ENCODE results near the gene CCDC184.
A peak's percentile ranks its signal among the peaks of the same experiment; 100 is the strongest.
"Not testable (repeated sequence)": the region's sequence is repeated elsewhere in the genome, so short reads cannot be mapped to it uniquely, and the experiment has no call there.

Gene CCDC184

DNA sequence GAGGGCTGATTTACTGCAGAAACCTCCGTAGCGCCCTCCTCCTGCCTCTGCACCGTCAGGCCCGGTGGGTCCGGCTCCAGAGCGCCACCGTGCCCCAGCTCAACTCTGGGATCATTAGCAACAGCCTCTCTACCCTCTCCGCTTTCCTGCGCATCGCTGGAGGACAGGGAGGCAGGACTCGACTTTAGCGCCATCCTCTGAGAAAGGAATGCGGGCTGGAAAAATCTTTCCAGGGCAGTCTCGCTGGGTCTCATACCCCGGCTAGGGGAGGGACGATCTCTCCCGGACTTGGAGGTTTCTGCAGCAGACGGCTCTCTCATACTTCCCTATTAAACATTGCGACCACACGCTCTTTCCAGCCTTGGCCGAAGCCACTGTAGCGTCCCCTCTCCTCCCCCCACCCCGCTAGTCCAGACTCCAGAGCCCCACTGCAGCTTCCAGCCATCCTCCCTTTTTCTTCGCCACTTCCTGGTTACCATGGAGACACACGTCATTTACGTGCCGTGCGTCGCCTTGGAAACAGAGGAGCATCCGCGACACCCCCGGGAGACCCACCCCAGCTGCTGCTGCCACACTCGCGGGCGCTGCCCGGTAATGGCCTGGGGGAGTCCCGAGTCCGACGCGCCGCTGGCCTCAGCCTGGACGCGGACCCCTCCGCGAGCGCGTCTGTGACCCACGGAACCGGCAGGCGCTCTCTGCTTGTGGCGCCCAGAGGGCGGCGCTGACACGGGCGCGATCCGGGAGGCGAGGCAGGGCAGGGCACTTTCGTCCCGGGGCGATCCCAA, at the start of gene CCDC184:
Gene CCDC184, plus strand, starts transcription at position 554 of the 785 bp plus-strand sequence. CDS start 479 bp downstream, outside the sequence.
- peak; percentile 39 to 58 (median 44) for DNase-seq (ENCODE audit: low read depth in 3 of 3)

GRCh38 chr12:48135027-48135426, 48.4 kb upstream of the CCDC184 start:
- no peak for DNase-seq (ENCODE audit: low read depth in 3 of 3)

- DNase-seq (ENCODE audit: low read depth in 3 of 3), result no peak
Observed at GRCh38 chr12:48142818-48143674, 40.4 kb upstream of the CCDC184 start.

DNA sequence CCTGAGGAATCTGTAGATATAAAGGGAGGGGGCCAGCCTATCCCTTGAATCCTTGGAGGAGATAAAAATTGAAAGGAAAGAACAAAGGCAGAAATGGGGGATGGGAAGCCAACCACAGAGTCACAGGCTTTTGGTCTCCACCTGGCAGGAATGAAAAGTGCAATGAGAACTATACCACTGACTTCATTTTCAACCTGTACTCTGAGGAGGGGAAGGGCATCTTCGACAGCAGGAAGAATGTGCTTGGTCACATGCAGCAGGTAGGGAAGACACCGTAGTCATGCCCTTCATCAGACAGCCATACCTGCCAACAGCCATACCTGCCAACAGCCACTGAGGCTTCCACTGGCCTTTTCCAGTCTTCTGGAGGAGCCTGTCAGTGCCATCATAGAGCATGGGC, 39.5 kb upstream of the CCDC184 start:
- DNase-seq (ENCODE audit: low read depth in 3 of 3), result no peak

DNA sequence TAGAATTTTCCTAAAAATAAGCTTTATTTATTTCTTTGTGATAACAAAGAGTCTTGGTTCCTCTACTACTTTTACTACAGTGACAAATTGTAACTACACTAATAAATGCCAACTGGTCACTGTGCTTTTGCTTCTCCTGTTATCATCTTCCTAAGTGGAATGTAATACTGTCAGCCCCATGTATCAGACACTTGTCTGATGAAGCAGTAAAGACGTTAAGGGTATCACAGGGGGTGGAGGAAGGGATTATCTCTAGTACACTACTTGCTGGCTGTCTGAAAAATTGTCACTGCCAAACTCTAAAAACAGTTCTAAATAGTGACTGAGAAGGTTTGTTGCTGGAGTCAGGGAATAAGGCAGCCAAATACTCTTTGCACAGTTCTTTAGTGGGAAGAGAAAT, 37.5 kb upstream of the CCDC184 start:
- no peak for DNase-seq (ENCODE audit: low read depth in 3 of 3)

DNA sequence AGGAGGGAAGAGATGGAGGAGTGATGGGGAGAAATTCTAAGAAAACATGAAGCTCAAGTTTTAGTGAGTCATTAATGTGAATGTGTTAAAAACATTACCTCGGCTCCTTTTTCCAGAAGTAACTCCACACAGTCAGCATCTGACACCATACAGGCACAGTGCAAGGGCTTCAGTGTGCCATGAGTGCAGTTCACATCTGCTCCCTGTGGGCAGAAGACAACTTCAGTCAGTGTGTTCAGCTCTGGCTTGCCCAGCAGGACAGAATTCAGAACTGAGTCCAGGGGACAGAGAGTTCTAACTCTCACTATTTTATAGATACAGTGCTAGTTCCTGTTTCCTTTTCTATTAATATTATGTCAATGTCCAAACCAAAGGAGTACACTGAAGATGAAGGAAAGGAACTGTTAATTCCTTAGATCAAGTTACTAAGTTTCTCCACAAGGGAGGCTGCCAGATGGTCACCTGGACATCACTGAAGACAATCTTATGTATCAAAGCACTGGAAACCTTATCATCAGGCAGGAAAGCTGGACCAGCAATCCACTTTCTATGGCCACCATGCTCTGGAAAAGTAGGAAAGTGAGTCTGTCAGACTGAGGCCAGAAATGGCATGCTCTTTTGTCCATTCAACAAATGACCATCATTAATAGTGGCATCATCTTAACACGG, 32.2 kb upstream of the CCDC184 start:
- DNase-seq (ENCODE audit: low read depth in 3 of 3), result no peak

DNA sequence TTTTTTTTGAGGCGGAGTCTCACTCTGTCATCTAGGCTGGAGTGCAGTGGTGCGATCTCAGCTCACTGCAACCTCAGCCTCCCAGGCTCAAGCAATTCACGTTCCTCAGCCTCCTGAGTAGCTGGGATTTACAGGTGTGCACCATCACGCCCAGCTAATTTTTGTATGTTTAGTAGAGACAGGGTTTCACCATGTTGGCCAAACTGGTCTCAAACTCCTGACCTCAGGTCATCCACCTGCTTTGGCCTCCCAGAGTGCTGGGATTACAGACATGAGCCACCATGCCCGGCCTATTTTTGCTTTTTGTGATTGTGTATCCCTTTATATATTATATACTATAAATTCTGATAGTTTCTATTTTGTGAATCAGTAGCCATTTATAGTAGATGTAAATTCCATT, 27.7 kb upstream of the CCDC184 start:
- not testable (repeated sequence) for DNase-seq (ENCODE audit: low read depth in 3 of 3)

DNA sequence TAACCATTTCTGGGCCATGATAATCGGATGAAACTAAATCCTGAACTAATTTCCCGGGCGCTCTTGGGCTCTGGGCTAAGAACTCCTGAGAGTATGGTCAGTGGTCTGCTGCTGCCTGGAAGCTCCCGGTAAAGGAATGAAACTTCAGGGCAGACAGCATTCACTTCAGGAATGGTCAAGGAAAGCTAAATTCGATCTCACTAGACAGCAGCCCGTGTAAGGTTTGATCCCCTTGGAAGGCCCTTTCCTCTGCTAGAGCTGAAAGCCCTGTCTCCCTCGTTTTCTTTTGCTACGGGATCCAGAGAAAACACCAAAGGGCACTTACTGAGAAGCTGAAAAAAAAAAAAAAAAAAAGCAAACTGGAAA, 26.8 kb upstream of the CCDC184 start:
- no peak for DNase-seq (ENCODE audit: low read depth in 3 of 3)

DNA sequence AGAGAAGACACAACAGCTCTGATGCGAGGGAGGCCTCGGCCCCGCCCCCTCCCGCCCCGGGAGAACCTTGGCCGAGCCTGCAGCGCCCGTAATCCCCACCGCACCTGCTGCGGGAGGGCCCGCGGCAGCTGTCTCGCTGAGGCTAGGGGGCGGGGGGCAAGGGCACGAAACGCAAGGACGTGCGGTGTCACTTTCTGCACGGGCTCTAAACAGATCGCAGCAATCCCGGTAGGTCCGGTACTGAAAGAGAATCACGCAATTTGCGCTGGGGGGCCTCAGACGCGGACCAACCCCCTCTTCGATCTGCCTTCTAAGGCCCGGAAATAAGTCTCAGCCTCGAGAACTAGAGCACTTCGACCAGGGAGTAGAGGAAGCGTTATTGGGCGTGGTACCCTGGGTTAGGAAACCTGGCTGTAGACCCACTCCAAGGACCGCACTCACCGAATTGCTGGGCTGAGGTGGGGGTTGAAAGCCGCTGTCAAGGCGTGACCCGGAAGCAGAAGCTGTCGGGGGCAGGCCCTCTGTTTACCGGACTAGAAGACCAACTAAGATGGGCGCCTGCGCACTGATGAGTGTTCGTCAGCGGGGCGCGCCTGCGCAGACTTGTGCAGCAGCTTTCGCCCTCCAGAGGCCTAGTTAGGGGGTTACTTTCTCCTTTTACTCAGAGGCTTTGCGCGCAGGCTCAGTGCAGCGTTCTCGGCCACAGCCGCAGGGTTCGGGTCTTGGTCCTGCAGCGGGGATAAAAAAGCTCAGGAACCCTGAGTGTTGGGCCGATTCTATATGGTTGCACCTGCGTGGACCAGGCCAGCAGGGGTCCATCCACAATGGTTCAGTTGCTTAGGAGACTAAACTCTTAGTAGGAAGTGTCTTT, 26.2 kb upstream of the CCDC184 start, which contains the start of gene ASB8:
Gene ASB8, minus strand, starts transcription at position 498 of the 871 bp plus-strand sequence. CDS start 4,019 bp downstream, outside the sequence.
- peak; percentile 96 to 99 (median 97) for DNase-seq (ENCODE audit: low read depth in 3 of 3)

- DNase-seq (ENCODE audit: low read depth in 3 of 3), result no peak
Observed at GRCh38 chr12:48157889-48158370, 25.5 kb upstream of the CCDC184 start.

DNA sequence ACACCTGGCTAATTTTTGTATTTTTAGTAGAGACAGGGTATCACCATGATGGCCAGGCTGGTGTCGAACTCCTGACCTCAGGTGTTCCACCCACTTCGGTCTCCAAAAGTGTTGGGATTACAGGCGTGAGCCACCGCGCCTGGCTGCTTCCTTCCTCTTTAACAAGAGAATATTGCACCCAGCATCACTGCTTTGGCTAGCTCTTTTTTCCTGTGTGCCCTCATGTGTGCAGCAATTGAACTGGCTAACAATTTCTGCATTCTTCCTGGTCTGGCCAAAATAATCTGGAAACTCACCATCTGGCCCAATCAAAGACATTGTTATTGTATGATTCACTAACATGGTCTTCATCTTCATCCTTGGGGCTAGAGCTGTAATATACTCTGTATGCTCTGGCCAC, 23.4 kb upstream of the CCDC184 start:
- DNase-seq (ENCODE audit: low read depth in 3 of 3), result no peak

DNA sequence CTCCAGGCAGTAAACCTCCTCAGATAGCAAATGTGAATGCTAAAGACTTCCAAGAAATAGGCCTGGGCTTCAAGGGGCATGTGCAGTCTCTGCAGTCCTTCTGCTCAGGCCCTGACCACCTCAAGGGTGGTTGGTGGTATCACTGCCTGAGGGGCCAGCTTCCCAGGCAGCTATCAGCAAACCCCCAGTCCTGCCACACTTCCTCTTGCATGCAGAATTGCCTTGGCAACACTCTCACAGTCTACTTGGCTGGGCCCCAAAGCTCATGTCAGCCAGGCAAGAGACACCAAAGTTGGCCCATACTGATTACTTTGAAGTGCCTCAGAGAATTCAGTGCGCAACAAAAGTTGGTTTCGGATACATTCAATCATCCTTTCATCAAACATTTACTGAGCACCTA, 22.6 kb upstream of the CCDC184 start:
- no peak for DNase-seq (ENCODE audit: low read depth in 3 of 3)

DNA sequence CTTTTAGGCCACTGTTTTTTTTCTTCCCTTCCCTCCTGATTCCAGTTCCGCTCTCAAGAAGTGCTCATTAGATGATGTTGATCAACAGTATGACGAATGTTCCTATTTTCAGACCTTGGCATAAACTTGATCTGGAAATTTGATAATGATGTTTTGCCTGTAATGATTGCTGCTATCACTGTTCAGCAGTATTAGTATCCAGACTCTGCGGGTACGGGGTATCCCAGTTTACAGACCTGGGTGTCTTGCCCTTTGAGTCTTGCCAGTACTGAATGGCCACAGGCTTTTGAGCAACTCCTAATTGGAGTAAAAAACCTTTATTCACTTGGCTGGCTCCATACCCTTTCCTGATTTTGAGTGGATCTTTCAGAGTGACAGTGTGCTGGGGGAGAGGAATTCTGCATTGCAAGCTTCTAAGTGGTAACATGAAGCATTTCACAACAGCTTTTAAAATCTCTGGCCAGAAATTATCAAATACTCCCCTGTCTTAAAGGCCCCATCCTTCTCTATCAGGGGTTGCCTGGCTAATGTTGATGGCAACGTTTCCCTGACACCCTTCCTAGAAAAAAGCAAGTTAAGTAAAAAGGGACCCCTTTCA, 20.2 kb upstream of the CCDC184 start:
- DNase-seq (ENCODE audit: low read depth in 3 of 3), result no peak

GRCh38 chr12:48164451-48164850, 19.0 kb upstream of the CCDC184 start:
- no peak for DNase-seq (ENCODE audit: low read depth in 3 of 3)

DNA sequence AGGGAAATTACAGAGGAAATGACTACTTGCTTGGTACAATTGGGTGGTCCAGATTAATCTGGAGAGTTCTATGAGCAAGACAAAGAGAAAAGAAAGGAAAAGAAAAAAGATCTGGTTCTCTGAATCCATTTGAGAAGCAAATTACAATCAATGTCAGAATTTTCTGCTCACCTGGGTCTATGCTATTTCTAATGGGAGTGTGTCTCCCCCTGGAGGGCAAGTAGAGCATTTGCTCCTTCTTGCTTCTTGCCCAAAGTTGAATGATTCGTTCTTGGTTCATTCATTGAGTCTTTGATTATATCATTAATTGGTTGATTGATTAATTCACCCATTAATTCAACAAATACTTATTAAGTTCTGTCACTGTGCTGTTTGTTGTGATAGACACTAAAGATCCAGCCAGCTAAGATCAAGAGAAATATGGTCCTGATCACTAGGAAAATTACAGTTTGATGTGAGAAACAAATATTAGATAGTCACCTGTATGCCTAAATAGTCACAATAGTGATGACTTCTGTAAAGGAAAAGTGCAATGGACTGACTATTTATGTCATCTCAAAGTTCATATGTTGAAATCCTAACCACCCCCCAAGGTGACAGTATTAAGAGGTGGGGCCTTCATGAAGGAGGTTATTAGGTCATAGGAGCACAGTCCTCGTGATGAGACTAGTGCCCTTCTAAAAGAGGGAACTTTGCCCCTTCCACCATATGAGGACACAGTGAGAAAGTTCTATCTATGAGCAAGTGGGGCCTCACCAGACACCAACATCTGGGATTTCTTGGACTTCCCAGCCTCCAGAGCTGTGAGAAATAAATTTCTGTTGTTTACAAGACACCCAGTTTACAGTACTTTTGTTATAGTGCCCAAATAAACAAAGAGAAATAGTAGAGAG, 18.1 kb upstream of the CCDC184 start:
- DNase-seq (ENCODE audit: low read depth in 3 of 3), result no peak

- no peak for DNase-seq (ENCODE audit: low read depth in 3 of 3)
Observed at GRCh38 chr12:48169011-48169410, 14.4 kb upstream of the CCDC184 start.

GRCh38 chr12:48175613-48176416, 7.6 kb upstream of the CCDC184 start:
- no peak for DNase-seq (ENCODE audit: low read depth in 3 of 3)

DNA sequence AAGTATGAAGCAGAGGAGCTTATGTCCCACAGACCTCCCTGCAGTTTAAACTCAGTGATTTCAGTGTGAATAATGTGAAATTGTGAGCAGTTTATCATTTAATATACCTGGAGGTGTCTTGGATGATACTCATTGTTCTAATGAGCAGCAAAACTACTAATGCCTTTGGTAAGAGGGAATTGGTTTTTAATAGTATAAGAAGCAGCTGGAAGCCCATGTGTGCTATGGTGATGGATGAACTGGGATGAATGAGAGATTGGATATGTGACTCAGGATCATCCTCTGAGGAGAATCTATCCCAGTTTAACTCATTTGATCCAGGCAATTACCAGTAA, 7.1 kb upstream of the CCDC184 start:
- DNase-seq (ENCODE audit: low read depth in 3 of 3), result no peak

GRCh38 chr12:48177982-48178381, 5.5 kb upstream of the CCDC184 start:
- no peak for DNase-seq (ENCODE audit: low read depth in 3 of 3)

Measured in stimulated activated CD4-positive, alpha-beta T cell treated with anti-CD3 and anti-CD28 coated beads, TNF-alpha, amount 100 ng/mL, for 48 hours (primary cell).